ENCODE measurements around the gene CAPN14.

DNA sequence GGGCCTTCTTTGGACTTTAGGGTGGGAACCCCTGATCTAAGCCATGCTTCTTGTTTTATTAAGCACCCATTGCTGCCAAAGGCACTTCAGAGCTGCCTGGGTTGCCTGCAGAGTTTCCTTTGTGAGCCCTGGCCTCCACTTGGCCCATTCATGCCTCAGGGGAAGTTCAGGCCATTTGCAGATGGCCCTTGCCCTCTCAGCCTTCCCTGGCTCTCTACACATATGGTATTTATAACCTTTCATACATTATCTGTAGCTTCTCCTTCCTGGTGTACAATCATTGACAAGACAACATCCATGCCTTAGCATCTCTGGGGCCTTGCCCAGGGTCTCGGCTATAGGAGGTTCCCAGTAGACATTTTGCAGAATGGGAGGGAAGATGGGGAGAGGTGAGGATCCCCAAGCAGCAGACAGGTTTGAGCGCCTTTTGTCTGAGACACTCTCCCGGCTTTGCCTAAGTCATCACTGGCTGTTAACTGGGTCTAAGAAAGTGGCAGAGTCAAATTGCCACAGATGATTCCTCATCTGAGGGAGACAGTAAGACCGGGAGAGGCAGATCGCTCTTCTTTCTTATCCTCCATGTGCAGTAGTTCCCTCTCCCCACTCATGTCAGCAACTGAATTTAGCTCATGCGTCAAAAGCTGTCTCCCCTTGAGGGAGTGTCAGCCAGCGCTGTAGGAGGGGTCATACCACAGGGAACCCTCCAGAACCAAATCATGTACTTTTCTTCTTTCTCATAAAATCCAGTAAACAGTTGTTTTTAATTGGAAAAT lies 19.3 kb upstream of the CAPN14 start:
- no peak for TF ChIP-seq POLR2A (IDR thresholded peaks at IDR 0.05; ENCODE audit: low read length)
- no peak for TF ChIP-seq GATA1 (IDR thresholded peaks at IDR 0.05; ENCODE audit: low read depth, low read length)
